GM19395 (cell line): ENCODE results near the gene NOL12.
"Not testable (repeated sequence)": the region's sequence is repeated elsewhere in the genome, so short reads cannot be mapped to it uniquely, and the experiment has no call there.

Source experiments
- ATAC-seq: cut with Tn5 transposase; IDR thresholded peaks from one replicate; pipeline ENCODE4 v1.9.1; 2021; ENCODE audit warnings: mild to moderate bottlenecking, moderate library complexity; ENCODE audit not compliant: unreplicated experiment

NOL12 gene

DNA sequence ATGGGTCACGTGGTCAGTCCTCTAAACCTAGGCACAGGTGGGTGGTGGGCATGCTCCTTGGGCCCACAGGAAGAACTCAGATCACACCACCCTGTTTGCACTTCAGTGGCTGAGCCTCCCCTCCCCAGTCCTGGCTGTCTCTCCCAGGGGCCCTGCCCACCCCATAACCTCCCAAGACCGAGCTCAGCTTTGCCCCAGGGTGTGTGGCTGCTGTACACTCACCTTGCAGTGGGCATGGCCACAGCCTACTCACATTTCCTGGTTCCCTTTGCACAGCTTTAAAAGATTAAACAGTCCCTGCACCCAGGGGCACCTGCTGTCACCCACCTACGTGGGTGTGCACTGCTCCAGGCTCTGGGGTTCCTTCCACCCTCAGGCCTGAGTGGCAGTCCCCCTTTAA is 24.5 kb downstream of the NOL12 start:
- ATAC-seq, result no peak

DNA sequence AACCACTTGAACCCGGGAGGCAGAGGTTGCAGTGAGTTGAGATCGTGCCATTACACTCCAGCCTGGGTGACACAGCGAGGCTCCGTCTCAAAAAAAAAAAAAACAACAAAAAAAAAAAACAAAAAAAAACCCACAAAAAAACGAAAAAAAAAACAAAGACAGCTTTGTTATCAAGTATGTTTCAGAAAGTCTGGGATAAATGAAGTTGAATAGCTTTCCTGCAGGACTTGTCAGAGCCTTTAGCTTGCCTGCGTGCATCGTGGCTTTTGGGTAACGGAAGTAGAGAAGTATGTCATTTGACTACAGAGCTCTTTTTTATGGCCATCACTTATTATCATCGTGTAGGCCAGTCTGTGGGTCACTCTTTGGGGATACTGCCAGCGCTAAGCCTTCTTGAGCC is 25.3 kb downstream of the NOL12 start:
- ATAC-seq, result no peak

DNA sequence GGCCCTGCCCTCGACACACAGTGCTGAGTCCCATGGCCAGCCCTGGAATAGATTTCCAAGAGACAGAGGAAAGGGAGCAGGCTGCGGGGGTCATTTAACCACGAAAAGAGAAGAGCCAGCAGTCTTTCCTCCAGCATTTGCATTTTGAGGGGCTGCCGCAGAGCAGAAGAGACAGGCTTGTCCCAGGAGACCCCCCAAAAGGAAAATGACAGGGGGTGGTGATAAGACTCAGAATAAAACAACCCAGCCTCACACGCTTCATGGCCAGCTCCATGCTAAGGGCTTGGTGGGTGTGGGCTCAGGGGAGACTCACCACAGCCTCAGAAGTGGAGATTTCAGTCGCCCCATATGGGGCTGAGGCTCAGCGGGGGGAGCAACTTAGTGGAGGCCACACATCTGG is 27.6 kb downstream of the NOL12 start:
- no peak for ATAC-seq

DNA sequence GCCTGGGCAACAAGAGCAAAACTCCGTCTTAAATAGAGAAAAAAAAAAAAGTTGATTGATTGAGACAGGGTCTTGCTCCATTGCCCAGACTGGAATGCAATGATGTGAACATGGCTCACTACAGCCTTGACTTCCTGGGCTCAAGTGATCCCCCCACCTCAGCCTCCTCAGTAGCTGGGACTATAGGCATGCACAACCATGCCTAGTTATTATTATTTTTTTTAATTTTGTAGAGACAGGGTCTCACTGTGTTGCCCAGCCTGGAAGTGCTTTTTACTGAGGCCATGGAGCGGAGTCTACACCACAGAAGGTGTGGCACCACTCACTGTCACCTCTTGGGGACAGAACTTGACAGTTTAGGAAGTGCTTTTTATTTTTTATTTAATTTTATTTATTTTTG is 28.5 kb downstream of the NOL12 start:
- ATAC-seq, result no peak

DNA sequence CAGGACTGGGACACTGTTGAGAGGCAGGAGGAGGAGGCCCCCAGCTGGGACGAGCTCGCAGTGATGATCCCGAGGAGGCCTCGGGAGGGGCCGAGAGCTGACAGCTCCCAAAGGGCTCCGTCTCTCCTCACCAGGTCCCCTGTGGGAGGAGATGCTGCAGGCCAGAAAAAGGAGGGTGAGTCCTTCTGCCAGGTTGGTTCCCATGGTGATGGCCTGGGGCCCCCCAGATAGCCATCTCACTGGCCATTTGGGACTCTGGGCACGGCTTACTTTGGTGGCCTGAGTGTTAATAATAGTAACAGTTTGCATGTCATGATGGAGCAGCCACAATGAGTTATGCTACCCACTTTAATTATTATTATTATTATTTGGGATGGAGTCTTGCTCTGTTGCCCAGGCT is 29.6 kb downstream of the NOL12 start:
- no peak for ATAC-seq

DNA sequence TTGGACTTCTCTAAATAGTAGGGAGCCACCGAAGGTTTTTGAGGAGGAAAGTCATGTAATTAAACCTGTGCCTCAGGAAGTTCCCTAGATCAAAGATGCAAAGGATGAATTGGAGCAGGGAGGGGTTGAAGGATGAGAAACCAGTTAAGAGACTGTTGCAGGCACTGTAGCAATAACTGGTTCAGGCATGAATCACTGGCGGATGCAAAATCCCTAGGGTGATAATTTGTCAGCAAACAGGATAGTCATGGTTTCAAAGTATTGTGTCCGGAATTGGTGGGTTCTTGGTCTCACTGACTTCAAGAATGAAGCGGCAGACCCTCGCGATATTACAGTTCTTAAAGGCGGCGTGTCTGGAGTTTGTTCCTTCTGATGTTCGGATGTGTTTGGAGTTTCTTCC is 30.6 kb downstream of the NOL12 start:
- no peak for ATAC-seq

DNA sequence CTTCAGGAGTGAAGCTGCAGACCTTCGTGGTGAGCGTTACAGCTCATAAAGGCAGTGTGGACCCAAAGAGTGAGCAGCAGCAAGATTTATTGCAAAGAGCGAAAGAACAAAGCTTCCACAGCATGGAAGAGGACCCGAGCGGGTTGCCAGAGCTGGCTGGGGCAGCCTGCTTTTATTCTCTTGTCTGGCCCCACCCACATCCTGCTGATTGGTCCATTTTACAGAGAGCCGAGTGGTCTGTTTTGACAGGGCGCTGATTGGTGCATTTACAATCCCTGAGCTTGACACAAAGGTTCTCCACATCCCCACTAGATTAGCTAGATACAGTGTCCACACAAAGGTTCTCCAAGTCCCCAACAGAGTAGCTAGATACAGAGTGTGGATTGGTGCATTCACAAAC is 31.1 kb downstream of the NOL12 start:
- ATAC-seq, result not testable (repeated sequence)

DNA sequence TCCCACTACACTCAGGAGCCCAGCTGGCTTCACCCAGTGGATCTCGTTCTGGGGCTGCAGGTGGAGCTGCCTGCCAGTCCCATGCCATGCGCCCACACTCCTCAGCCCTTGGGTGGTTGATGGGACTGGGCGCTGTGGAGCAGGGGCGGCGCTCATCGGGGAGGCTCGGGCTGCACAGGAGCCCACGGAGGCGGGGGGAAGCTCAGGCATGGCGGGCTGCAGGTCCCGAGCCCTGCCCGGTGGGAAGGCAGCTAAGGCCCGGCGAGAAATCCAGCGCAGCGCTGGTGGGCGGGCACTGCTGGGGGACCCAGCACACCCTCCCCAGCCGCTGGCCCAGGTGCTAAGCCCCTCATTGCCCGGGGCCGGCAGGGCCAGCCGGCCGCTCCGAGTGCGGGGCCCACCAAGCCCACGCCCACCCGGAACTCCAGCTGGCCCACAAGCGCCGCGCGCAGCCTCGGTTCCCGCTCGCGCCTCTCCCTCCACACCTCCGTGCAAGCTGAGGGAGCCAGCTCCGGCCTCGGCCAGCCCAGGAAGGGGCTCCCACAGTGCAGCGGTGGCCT is 31.7 kb downstream of the NOL12 start:
- ATAC-seq, result not testable (repeated sequence)

DNA sequence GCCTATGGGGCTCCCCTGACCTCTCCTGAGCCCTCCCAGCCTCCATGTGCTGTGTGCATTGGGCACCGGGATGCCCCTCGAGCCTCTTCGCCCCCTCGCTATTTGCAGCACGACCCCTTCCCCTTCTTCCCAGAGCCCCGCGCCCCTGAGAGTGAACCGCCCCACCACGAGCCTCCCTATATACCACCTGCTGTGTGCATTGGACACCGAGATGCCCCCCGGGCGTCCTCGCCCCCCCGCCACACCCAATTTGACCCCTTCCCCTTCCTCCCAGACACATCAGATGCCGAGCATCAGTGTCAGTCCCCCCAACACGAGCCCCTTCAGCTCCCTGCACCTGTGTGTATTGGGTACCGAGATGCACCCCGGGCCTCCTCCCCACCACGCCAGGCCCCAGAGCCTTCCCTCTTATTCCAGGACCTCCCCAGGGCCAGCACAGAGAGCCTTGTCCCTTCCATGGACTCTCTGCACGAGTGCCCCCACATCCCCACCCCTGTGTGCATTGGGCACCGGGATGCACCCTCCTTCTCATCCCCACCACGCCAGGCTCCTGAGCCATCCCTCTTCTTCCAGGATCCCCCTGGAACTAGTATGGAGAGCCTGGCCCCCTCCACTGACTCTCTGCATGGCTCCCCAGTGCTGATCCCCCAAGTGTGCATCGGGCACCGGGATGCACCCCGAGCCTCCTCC is 39.6 kb downstream of the NOL12 start:
- ATAC-seq, result no peak

DNA sequence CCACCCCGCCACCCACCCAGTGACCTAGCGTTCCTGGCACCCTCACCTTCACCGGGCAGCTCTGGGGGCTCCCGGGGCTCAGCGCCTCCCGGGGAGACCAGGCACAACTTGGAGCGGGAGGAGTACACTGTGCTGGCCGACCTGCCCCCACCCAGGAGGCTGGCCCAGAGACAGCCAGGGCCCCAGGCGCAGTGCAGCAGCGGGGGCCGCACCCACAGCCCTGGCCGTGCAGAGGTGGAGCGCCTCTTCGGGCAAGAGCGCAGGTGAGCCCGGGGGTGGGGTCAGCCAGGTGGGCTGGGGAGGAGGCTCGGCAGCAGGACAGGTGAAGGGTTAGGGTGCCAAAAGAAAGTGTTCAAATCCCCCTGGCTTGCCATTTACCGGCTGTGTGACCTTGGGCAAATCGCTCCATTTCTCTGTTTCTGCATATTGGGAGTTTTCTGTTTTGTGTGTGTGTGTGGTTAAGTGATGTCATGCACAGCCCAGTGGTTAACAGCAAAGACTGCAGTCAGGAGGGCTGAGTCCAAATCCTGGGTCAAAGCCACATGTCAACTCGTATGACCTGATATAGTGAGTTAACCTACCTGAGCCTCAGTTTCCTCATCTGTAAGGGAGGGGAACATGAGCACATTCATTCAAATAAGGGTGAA is 40.2 kb downstream of the NOL12 start:
- no peak for ATAC-seq

DNA sequence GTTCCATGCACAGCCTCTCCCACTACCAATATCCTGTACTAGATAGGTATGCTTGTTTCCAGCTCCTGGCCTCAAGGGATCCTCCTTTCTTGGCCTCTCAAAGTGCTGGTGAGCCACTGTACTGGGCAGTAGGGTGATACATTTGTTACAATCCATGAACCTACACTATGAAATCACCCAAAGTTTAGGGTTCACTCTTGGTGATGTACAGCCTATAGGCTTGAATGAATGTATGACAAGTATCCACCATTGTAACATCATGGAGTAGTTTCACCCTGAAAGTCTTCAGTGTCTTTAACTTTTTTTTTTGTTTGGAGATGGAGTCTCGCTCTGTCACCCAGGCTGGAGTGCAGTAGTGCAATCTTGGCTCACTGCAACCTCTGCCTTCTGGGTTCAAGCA is 42.5 kb downstream of the NOL12 start:
- ATAC-seq, result no peak

DNA sequence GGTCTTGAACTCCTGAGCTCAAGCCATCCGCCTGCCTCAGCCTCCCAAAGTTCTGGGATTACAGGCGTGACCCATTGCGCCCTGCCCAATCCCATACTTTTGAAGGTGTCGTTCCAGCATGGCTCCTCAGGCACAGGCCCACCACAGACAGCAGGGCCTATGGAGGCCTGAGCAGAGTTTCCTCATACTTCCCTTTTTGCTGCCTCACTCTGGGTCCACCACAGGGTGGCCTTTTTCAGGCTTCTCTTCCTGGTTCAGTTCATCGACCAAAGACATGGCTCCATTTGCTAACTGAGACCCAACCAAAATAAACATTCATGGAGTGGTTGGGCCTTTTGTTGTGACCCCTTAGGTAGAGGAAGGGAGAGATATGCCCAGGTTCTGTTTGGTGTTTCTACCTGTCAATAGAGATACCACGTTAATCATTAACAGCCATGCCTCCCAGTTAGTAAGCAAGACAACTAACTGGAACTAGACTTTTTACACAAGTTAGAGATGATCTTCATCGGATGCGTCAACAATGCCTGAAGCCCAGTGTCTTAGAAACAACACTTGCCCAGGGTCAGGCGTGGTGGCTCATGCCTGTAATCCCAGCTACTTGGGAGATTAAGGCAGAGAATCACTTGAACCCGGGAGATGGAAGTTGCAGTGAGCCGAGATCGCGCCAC is 45.8 kb downstream of the NOL12 start:
- no peak for ATAC-seq

DNA sequence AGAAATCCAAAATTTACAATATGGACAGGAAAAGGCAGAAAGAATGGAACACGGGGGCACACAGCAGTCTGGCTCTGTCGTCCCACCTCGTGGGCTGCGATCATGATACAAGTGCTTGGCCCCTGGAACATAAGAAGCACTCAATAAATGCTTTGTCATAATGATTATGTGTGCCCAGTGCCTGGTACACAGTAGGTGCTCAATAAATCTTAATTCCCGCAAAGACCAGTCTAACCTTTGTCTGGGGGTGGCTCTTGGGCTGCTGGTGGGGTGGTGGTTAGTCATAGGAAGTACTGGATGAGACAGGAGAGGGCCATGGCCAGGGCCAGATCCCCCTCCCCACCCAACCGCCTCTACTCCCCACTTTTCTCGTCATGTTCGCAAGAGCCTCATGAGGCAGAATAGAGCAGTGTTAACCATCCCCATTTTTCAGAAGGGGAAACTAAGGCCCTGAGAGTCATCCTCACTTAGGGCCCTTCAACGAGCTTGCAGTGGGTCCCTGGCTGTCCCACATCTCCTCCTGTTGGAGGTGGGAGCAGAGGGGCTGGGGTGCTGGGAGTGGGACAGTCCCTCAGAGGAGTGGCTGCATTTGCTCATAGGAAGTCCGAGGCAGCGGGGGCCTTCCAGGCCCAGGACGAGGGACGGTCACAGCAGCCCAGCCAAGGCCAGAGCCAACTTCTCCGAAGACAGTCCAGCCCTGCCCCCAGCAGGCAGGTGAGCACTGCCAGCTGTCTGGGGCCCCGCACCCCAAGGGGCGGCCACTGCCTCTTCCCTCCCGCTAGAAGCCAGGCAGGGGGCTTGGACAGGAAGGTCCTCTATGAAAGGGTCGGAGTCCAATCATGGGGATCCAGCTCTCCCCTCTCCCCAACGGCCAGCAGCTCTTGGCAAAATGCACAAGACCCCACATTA is 46.8 kb downstream of the NOL12 start:
- no peak for ATAC-seq

DNA sequence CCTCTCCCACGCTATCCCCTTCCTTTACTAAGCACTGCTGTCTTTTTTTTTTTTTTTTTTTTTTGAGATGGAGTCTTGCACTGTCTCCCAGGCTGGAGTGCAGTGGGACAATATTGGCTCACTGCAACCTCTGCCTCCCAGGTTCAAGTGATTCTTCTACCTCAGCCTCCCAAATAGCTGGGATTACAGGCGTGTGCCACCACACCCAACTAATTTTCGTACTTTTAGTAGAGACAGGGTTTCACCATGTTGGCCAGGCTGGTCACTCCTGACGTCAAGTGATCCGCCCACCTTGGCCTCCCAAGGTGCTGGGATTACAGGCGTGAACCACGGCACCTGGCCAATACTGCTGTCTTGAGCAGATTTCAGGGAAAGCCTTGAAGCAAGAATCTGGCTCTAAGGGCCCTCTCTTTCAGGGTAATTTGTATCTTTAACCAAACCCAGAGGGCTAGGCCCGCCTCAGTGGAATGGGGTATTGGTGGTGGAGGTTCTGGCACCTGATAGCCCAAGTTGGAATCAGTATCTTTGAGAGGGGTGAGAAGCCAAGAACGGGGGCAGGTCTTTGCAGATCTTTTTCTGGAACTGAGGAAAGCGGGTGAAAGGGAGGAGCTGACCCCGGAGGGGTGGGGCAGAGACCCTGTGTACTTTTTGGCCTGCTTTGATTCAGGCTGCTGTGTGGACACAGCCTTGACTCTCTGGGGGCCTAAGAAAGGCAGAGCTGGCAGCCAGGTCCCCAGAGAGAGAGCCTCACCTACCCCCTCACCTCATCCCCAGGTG is 47.7 kb downstream of the NOL12 start:
- ATAC-seq, result no peak

DNA sequence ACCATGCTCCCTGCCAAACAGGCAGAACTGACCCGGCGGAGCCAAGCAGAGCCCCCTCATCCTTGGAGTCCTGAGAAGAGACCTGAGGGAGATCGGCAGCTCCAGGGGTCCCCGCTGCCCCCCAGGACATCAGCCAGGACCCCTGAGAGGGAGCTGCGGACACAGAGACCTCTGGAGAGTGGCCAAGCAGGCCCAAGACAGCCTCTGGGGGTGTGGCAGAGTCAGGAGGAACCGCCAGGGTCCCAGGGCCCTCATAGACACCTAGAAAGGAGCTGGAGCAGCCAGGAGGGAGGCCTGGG is 48.2 kb downstream of the NOL12 start:
- ATAC-seq, result no peak

DNA sequence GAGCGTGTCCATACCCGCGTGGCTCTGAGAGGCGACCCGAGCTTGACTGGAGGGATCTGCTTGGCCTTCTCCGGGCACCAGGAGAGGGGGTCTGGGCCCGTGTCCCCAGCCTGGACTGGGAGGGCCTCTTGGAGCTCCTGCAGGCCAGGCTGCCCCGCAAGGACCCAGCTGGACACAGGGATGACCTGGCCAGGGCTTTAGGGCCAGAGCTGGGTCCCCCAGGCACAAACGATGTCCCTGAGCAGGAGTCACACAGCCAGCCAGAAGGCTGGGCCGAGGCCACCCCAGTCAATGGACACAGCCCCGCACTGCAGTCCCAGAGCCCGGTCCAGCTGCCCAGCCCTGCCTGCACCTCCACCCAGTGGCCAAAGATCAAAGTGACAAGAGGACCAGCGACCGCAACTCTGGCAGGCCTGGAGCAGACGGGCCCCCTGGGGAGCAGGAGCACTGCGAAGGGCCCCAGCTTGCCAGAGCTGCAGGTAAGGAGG is 48.9 kb downstream of the NOL12 start:
- ATAC-seq, result no peak

DNA sequence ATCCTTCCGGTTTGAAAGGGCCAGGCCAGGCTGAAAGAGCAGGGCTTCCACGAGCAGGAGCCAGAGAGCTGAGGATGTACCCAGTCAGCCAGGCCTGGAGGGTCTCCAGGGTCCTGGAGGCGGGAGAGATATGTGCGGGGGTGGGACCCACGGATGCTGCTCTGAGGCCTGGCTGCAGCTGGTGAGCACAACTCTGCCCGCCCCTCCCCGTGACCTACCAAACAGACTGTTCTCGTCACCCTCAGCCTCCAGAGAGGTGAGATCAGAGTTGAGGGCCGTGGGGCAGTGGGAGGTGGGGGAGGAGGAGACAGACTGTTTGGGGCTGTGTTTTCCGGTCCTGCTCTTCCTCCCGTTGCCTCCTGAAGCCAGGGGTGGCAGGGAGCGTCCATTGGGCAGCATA is 52.9 kb downstream of the NOL12 start:
- no peak for ATAC-seq

DNA sequence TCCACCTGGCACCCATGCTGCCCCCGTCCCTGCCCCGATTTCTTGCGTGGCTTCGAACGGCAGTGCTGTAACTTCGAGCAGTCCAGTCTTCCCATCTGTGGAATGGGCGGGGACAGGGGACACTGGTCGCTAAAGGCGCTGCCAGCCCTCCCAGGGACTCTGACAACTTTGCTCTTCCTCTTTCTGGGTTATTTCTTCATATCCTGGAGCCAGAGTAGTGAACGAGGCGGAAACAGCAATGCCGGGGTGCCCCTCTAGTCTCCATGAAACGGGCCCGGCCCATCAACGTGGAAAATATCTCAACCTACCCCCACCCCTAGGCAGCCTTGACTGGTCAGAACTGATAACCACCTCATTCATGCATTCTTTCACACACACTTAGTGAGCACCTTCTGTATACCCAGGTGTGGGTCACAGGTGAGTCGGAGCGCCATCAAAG is 53.5 kb downstream of the NOL12 start:
- ATAC-seq, result no peak

DNA sequence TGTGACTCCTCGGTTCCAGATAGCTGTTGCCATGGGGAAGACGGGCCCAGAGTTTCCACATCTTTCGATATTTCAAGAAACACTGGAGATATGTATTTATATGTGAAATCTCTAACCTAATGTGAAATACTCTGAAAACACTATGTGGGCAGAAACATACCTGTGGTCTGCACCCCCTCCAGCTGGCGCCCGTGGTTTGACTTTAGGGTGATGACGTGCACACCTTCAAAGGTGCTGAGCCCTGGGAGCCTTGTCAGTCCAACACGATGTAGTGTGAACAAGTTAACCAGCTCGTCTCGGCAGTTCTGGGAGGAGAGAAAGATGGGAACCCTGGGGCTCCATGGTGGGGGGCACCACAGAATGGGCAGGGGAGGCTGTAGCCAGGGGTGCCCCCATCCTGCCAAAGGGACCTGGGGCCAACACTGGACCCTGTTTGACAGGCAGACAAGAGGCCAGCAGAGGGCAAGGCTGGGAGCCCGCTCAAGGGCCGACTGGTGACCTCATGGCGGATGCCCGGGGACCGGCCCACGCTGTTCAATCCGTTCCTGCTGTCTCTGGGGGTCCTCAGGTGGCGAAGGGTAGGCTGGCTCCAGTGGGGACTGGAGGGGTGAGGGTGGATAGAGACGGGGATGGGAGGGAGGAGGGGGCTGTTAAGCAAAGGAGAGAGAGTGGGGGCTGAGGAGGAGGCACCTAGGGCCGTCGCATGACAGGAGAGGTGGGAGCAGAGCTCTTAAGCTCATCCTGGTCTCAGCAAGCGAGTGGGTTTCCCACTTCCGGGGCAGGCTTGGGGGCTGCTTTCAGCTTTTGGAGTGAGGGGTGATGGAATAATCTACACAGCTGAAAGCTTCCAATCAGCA is 54.5 kb downstream of the NOL12 start:
- ATAC-seq, result no peak
